ENCODE data around the gene KIAA1755. TPM values are rescaled to one million over a fixed set of nuclear protein-coding genes. Genes with fewer than 3 reads are reported as not detected.

The KIAA1755 gene
- polyA plus RNA-seq, 1 donor from 2014 or later: not detected

GRCh38 chr20:38223743-38224100, 36.8 kb downstream of the KIAA1755 start:
- Histone ChIP-seq H3K9me3 (ENCODE audit: low read length) (no peaks in the 10 kb centered on the region), H3K4me2 (ENCODE audit: low read length) (no peak overlapping the region), H3K27ac (ENCODE audit: low read length) (no peak overlapping the region), H4K20me1 (ENCODE audit: insufficient read depth) (no peaks in the 10 kb centered on the region), H3K79me2 (replicated peaks; ENCODE audit: insufficient read depth, low read length) (no peaks in the 10 kb centered on the region), H3K36me3 (ENCODE audit: insufficient read depth, low read length) (no peaks in the 10 kb centered on the region), H3K9ac (ENCODE audit: low read length) (no peak overlapping the region), H3K27me3 (ENCODE audit: insufficient read depth, low read depth, low read length) (no peaks in the 10 kb centered on the region), H3F3A (ENCODE audit: insufficient read depth, low read length, poor library complexity, severe bottlenecking) (no peaks in the 10 kb centered on the region), H3K9me2 (ENCODE audit: insufficient read depth, low read length) (no peaks in the 10 kb centered on the region), H2AFZ (ENCODE audit: low read depth, low read length) (no peak overlapping the region), H3K4me3 (ENCODE audit: low read length) (no peak overlapping the region)
- TF ChIP-seq REST (IDR thresholded peaks at IDR 0.05; ENCODE audit: borderline replicate concordance) (no peak), RAD21 (conservative IDR thresholded peaks at IDR 0.05) (no peak), TAF1 (IDR thresholded peaks at IDR 0.05; ENCODE audit: low read depth) (no peak), EZH2 (IDR thresholded peaks at IDR 0.05; ENCODE audit: borderline replicate concordance, insufficient read depth, low read length, poor library complexity, severe bottlenecking) (no peak), MXI1 (conservative IDR thresholded peaks at IDR 0.05; ENCODE audit: poor library complexity, severe bottlenecking) (no peak), EP300 (conservative IDR thresholded peaks at IDR 0.05; ENCODE audit: poor library complexity, severe bottlenecking) (no peak), SMC3 (conservative IDR thresholded peaks at IDR 0.05; ENCODE audit: poor library complexity) (no peak), POLR2AphosphoS5 (IDR thresholded peaks at IDR 0.05) (no peak)
- TF ChIP-seq, protein P1, sequence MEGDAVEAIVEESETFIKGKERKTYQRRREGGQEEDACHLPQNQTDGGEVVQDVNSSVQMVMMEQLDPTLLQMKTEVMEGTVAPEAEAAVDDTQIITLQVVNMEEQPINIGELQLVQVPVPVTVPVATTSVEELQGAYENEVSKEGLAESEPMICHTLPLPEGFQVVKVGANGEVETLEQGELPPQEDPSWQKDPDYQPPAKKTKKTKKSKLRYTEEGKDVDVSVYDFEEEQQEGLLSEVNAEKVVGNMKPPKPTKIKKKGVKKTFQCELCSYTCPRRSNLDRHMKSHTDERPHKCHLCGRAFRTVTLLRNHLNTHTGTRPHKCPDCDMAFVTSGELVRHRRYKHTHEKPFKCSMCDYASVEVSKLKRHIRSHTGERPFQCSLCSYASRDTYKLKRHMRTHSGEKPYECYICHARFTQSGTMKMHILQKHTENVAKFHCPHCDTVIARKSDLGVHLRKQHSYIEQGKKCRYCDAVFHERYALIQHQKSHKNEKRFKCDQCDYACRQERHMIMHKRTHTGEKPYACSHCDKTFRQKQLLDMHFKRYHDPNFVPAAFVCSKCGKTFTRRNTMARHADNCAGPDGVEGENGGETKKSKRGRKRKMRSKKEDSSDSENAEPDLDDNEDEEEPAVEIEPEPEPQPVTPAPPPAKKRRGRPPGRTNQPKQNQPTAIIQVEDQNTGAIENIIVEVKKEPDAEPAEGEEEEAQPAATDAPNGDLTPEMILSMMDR (IDR thresholded peaks at IDR 0.05; ENCODE audit: poor library complexity, severe bottlenecking): no peak

- Histone ChIP-seq H3F3A (ENCODE audit: insufficient read depth, low read length, poor library complexity, severe bottlenecking) (no peaks in the 10 kb centered on the region), H3K27ac (ENCODE audit: low read length) (no peak overlapping the region), H3K4me2 (ENCODE audit: low read length) (no peak overlapping the region), H3K27me3 (ENCODE audit: insufficient read depth, low read depth, low read length) (no peaks in the 10 kb centered on the region), H3K9me3 (ENCODE audit: low read length) (no peaks in the 10 kb centered on the region), H3K36me3 (ENCODE audit: insufficient read depth, low read length) (no peaks in the 10 kb centered on the region), H3K9ac (ENCODE audit: low read length) (no peak overlapping the region), H3K9me2 (ENCODE audit: insufficient read depth, low read length) (no peaks in the 10 kb centered on the region), H4K20me1 (ENCODE audit: insufficient read depth) (no peaks in the 10 kb centered on the region), H3K4me3 (ENCODE audit: low read length) (no peak overlapping the region), H2AFZ (ENCODE audit: low read depth, low read length) (no peak overlapping the region), H3K79me2 (replicated peaks; ENCODE audit: insufficient read depth, low read length) (no peaks in the 10 kb centered on the region)
- TF ChIP-seq TAF1 (IDR thresholded peaks at IDR 0.05; ENCODE audit: low read depth) (no peak), EP300 (conservative IDR thresholded peaks at IDR 0.05; ENCODE audit: poor library complexity, severe bottlenecking) (no peak), POLR2AphosphoS5 (IDR thresholded peaks at IDR 0.05) (no peak), RAD21 (conservative IDR thresholded peaks at IDR 0.05) (no peak), EZH2 (IDR thresholded peaks at IDR 0.05; ENCODE audit: borderline replicate concordance, insufficient read depth, low read length, poor library complexity, severe bottlenecking) (no peak), MXI1 (conservative IDR thresholded peaks at IDR 0.05; ENCODE audit: poor library complexity, severe bottlenecking) (no peak), SMC3 (conservative IDR thresholded peaks at IDR 0.05; ENCODE audit: poor library complexity) (no peak), REST (IDR thresholded peaks at IDR 0.05; ENCODE audit: borderline replicate concordance) (no peak)
- TF ChIP-seq, protein P1 (IDR thresholded peaks at IDR 0.05; ENCODE audit: poor library complexity, severe bottlenecking): no peak
Observed at GRCh38 chr20:38222923-38223742, 37.4 kb downstream of the KIAA1755 start.

Measured in neural cell (in vitro differentiated cells).